GM21447 (cell line): ENCODE measurements around the gene THAP10.

Experiments used
- ATAC-seq: cut with Tn5 transposase; IDR thresholded peaks from one replicate; pipeline ENCODE4 v1.9.1; 2021; ENCODE audit not compliant: unreplicated experiment

The THAP10 gene

DNA sequence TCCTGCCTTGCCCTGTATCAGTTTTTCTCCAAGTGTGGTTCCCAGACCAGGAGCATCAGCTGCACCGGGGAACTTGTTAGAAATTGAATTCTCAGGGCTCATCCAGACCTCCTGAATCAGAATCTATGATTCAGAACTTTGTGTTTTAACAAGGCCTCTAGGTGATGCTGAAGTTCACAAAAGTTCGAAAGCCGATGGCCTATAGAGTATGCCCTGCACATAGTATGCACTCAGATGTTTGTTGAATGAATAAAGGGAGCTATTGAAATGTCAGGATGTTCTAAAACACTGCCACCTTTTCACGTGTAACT, 37.6 kb downstream of the THAP10 start:
- no peak for ATAC-seq

DNA sequence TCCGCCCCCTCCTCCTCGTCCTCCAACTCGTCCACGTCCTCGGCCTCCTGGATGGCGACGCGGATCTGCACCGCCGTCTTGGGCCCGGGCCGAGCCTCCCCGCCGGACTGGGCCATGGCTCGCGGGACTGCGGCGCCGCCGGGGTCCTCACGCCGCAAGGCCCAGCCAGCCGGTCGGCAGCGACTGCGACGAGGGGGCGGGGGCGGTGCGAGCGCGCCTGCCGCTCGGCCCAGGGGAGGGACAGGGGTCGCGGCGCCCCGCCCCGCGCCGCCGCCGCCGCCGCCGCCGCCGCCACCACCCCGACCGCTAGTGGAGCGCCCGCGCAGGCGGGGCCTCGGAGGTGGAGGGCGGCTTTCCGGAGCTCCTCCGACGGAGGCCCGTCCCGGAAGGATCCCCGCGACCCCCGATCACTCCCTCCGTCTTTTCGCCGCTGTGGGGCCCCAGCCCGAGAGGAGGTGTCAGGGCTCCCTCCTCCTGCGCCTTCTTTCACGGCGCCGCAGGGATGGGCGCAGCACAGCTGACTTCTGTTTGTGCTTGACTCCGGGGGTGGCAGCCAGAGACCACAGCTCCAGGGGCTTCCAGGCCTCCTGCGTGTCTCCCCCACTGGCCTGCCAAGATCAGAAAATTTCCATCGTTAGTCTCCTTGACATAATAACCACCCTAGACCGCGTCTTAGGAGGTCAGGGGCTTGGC, 38.1 kb downstream of the THAP10 start, which contains the start of gene LARP6:
TSS of gene LARP6 (minus strand) at position 185 of the 693 bp plus-strand sequence. CDS start at position 116, 69 bp downstream.
- no peak for ATAC-seq

- ATAC-seq, result no peak
These were observed 38.8 kb downstream of the THAP10 start for GRCh38 chr15:70853318-70853972.

GRCh38 chr15:70852501-70853317, 39.5 kb downstream of the THAP10 start:
- ATAC-seq, result no peak

DNA sequence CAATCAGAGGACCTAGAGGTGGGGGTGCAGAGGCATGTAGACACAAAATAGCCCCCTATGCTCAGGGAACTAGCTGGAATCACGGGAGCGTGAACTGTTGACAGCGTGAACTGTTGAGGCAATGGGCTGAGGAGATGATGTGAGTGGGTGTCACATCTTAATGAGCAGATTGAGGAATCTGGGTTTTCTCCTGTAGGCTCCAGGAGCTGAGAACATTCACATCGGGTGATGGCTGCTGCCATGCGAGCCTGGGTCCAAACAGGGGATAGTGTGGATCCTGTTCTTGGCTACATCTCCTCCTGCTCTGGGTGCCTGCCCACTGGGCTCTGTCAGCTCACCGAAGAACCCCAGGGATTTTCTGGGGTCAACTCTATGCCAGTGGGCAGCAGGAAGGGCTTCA, 40.3 kb downstream of the THAP10 start:
- no peak for ATAC-seq

GRCh38 chr15:70845602-70846360, 46.5 kb downstream of the THAP10 start:
- no peak for ATAC-seq

GRCh38 chr15:70837476-70837875, 54.8 kb downstream of the THAP10 start:
- ATAC-seq, result no peak

DNA sequence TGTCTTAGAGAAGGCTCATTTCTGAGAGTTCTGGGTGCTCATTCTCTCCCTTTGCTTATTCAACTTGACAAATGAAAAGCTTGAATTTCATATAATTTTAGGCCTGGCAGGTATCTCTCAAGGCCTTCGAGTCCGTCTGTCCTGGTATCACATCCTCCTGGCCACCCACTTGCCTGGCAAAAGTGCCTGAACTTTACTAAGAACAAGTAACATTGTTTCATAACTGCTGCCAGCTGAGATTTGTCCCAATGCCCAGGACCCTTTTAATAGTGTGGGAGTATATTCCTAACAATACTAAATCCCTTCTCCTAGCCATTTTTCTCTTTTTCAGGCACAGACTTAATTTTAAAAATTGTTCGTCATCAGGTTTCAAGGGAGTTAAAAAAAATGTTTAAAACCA, 56.4 kb downstream of the THAP10 start:
- no peak for ATAC-seq

GRCh38 chr15:70835415-70835814, 56.8 kb downstream of the THAP10 start:
- ATAC-seq, result no peak

- ATAC-seq, result no peak
These were observed 57.2 kb downstream of the THAP10 start for GRCh38 chr15:70834999-70835398.

DNA sequence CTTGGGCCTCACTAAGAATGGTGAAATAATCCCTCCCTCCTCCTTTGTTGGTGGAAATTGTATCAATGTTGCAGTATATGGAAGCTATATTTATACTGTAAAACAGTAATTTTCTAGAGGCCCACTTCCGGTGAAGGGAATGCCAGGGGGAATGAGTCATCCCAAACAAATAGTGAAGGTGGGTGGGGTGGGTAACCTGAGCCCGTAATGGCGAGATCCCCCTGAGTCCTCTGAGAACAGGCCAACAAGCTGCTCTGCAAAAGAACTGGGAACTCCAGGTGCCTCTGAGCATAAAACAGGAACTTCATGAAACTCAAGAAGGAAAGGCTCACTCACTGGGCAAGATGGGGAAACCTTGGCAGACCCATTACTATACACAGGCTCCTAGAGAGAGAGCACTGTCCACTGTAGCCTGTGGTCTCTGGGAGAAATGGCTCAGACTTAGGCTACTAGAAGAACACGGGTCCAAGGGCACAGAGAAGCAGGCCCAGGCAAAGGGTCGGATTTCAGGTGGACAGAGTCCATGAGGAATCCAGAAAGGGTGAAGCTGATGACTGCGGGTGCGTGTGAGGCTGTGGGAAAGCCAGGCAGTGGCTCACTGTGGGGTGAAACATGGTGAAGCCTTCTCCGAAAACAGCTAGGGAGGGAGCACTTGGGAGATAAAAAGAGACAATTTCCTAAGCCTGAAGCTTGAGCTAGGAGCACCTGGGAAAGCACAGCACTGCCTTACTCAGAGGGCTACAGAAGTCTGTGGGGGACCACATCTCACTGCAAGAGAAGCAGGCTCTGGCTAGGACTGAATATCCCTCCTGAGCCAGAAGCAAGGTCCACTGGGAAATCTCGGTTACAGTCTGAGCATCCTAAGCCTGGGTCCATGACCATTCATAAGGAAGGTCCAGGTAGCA, 58.1 kb downstream of the THAP10 start:
- ATAC-seq, result no peak

DNA sequence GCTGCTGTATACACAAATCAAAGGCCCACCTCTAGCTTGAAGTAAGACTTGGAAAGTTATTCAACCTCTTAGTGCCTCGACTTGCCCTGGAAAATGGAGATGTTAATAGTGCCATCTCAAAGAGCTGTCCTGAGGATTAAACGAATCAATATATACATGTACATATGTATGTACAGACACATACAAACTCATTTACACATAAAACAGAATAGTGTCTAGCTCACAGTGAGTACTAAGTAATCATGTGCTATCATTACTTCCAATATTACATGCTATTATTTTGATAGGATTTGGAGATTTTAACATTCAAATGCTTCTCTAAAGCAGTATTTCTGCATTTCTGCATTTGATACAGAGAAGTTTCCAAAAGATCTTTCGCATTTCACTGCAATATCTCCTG, 58.8 kb downstream of the THAP10 start:
- ATAC-seq, result no peak

GRCh38 chr15:70832176-70832575, 60.1 kb downstream of the THAP10 start:
- ATAC-seq, result no peak
